Measurements from ENCODE around the gene NDUFAF2.
A peak's percentile ranks its signal among the peaks of the same experiment; 100 is the strongest.
"Not testable (repeated sequence)": the region's sequence is repeated elsewhere in the genome, so short reads cannot be mapped to it uniquely, and the experiment has no call there.

The NDUFAF2 gene, protein sequence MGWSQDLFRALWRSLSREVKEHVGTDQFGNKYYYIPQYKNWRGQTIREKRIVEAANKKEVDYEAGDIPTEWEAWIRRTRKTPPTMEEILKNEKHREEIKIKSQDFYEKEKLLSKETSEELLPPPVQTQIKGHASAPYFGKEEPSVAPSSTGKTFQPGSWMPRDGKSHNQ

DNA sequence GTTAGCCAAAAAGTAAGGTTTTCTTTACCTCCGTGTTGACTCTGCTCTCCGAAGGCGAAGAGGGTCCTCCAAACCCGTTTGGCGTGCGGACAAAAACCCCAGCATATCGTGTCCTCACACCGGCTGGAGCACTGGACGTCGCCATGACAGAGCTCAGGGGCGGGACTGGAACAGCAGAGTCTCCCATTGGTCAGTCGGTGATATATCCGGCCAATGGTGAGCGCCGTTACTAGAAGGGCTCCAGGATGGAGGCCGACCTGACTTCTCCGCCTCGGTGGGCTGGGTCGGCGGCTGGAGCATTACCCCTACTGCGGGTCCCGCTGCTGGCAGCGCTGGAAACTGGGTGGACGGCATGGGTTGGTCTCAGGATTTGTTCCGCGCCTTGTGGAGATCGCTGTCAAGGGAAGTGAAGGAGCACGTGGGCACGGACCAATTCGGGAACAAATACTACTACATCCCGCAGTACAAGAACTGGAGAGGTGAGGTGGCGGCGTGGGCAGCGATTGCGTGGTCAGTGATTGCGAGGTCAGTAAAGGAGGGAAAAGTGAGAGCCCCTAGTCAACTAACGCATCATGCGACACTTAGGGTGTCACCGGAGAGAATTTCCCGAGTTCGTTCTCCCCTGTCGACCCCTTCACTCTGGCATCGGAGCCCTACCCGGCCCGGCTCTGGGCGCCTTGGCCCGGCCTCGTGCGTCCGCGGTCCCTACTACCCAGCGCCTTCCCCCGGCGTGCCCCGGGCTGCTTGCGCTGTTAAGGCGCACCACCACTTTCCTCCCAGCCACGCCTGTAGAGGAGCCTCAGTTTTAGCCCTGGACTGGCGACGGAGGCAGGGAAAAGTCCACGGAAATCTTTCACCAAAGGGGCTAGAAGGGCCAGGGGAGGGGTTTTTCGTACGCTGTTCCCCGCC lies at the start of gene NDUFAF2, which contains the start of gene ERCC8:
Gene NDUFAF2 (plus strand): TSS at position 302 of the 909 bp plus-strand sequence. CDS start 51 bp downstream, at position 353.
Gene ERCC8 (minus strand): TSS at position 167 of the 909 bp plus-strand sequence. CDS start 62 bp downstream, at position 105.
- peak; percentile 42 to 94 (median 84) for DNase-seq

- DNase-seq: no peak
These were observed 48.0 kb upstream of the NDUFAF2 start for GRCh38 chr5:60896991-60897390.

GRCh38 chr5:60903356-60903755 lies 41.6 kb upstream of the NDUFAF2 start:
- peak in 1 of 51 donors; percentile 21 for DNase-seq

DNA sequence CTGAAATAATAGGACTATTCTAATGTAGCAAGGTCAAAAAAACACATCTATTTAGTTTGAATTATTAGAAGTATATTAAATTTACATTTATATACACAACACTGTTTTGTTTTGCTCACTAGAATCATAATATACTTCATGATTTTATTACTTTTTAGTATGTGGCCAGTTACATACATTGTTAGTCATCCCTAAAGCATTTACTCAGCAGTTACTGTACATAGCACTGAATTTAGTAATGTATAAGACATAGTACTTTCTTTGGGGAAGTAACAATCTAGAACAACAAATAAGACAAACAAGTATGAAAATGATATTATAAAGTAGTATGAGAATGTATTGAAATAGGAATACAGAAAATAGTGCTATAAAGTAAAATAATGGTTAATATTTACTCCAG lies 28.4 kb upstream of the NDUFAF2 start:
- no peak for DNase-seq

GRCh38 chr5:60918466-60918865 lies 26.5 kb upstream of the NDUFAF2 start:
- no peak for DNase-seq

DNA sequence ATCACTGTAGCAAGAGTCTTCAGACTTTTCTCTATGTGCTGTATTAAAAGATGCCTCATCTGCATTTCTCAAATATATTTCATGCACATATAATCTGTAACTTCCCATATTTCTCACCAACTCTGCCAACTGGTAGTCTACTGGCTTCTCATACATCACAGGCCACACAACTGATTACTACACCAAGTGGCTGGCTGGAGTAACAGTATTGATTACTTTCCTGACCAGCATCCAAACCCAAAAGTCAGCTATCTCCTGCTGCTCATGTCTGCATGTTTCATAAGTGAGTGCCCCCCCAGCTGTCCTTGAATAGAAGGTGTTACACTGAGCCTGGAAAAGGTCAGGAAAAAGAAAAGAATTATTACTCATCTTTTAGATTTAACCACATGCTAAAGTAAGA lies 17.6 kb upstream of the NDUFAF2 start:
- DNase-seq: no peak

DNA sequence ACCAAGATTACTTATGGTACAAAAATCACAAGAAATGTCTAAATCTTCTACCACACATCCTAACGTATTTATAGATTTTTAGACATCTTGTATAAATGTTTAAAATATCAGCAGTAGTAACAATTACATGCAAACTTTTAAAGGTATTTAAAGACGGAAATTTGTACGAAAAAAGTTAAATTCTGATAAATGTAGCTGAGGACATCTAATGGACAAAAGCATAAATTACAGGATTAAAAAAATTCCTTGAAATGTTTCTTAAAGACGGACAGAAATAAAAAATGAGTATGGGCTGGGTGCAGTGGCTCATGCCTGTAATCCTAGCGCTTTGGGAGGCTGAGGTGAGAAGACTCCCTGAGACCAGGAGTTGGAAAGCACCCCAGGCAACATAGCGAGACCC lies 16.0 kb upstream of the NDUFAF2 start:
- DNase-seq: no peak

- DNase-seq: no peak
These were observed 1.4 kb upstream of the NDUFAF2 start for GRCh38 chr5:60943624-60944023.

- DNase-seq: peak in 25 of 51 donors; percentile 7 to 77 (median 32)
These were observed 795 bp downstream of the NDUFAF2 start for GRCh38 chr5:60945813-60946187.

GRCh38 chr5:60948738-60949137 lies 3.7 kb downstream of the NDUFAF2 start:
- no peak for DNase-seq

DNA sequence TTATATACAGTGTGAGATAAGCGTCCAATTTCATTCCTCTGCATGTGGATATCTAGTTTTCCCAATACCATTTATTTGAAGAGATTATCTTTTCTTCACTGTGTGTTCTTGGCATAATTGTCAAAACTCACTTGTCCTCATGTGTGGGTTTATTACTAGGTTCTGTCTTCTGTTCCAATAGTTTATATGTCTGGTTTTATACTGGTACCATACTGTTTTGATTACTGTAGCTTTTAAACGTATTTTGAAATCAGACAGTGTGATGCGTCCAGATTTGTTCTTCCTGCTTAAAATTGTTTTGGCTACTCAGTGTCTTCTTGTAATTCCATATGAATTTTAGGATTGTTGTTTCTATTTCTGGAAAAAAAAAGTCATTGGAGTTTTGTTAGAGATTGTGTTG lies 10.2 kb downstream of the NDUFAF2 start:
- DNase-seq: no peak

GRCh38 chr5:60958088-60958487 lies 13.1 kb downstream of the NDUFAF2 start:
- no peak for DNase-seq

DNA sequence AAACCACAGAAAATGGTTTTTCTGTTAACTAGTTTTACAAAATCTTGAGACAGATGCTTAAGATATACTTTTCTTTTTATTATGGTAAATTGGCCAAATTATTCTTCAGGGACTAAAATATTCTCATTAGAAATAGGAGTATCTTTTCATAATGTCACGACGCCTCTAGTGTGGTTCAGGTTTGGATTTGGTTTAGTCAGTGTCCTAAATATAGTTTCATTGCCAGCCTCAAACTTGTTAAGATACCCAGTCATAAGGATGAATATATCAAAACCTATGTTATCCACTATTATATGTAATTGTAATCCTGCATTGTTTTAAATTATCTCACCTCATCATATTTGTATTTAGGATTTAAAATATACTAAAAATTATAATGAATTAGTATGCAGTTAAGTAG lies 13.7 kb downstream of the NDUFAF2 start:
- DNase-seq: no peak

GRCh38 chr5:60959156-60959555 lies 14.2 kb downstream of the NDUFAF2 start:
- DNase-seq: no peak

- DNase-seq: no peak
These were observed 15.6 kb downstream of the NDUFAF2 start for GRCh38 chr5:60960591-60960990.

- DNase-seq: no peak
These were observed 16.7 kb downstream of the NDUFAF2 start for GRCh38 chr5:60961685-60962084.

DNA sequence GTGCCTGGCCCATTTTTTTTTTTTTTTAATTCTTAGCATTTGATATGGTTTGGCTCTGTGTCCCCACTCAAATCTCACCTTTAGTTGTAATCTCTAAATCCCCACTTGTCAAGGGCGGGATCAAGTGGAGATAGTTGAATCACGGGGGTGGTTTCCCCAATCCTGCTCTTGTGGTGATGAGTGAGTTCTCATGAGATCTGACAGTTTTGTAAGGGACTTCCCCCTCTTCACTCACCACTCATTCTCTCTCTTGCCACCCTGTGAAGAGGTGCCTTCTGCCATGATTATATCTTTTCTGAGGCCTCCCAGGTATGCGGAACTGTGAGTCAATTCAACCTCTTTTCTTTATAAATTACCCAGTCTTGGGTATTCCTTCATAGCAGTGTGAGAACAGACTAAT lies 27.2 kb downstream of the NDUFAF2 start:
- no peak for DNase-seq

DNA sequence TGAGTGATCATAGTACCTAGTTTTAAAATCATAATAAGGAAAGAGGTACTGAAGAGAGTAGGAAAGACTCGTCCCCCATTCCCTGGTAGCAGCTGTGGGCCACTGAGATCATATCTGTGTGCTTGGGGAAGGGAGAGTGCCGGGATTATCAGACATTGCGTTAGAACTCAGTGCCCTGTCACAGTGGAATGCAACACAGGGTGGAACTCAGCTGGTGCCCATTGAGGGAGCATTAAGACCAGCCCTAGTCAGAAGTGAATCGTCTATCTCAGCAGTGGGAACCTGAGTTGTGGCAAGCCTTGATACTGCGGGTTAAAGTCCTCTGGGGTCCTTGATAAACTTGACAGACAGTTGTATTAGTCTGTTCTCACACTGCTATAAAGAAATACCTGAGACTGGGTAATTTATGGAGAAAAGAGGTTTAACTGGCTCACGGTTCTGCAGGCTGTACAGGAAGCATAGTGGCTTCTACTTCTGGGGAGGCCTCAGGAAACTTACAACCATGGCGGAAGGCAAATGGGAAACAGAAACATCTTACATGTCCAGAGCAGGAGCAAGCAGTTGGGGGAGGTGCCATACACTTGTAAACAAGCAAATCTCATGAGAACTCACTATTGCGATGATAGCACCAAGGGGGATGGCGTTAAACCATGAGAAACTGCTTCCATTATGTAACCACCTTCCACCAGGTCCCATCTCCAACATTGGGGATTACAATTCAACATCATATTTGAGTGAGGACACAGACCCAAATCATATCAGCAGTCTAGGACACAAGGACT lies 33.1 kb downstream of the NDUFAF2 start:
- no peak for DNase-seq

DNA sequence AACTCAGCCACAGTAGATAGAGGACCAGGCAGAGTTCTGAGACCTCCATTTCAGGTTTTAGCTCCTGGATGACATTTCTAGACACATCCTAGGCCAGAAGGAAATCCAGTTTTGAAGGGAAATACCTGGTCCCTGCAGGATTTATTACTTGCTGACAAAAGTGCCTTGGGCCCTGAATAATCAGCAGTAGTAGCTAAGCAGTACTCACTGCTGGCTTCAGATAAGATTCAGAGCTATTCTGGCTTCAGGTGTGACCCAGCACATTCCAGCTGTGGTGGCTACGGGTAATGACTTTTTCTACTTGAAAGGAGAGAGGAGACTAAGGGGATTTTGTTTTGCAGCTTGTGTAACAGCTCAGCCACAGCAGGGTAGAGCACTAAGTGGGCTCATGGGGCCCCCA lies 34.0 kb downstream of the NDUFAF2 start:
- no peak for DNase-seq

GRCh38 chr5:60980511-60980910 lies 35.5 kb downstream of the NDUFAF2 start:
- DNase-seq: no peak

DNA sequence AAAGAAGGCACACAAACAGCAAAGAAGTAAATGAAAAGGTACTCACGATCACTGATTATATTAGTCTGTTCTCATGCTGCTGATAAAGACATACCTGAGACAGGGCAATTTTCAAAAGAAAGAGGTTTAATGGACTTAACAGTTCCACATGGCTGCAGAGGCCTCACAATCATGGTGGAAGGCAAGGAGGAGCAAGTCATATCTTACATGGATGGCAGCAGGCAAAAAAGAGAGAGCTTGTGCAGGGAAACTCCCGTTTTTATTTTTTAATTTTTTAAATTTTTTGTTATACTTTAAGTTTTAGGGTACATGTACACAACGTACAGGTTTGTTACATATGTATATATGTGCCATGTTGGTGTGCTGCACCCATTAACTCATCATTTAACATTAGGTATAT lies 37.1 kb downstream of the NDUFAF2 start:
- not testable (repeated sequence) for DNase-seq

DNA sequence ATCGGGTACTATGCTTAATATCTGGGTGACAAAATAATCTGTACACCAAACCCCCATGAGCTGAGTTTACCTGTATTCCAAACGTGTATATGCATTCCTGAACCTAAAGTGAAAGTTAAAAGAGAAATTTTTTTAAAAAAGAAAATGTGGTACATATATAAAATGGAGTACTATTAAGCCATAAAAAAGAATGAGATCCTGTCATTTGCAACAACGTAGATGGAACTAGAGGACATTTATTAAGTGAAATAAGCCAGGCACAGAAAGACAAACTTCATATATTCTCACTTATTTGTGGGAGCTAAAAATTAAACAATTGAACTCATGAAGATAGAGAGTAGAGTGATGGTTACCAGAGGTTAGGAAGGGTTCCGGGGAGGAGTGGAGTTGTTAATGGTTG lies 44.8 kb downstream of the NDUFAF2 start:
- DNase-seq: no peak
